Caki2 (cell line): ENCODE results near the gene AK8. TPM values are rescaled to one million over a fixed set of nuclear protein-coding genes. Genes with fewer than 3 reads are reported as not detected.

Experiments used
- DNase-seq: peaks from one replicate; pipeline ENCODE4 v3.0.0-alpha.2; 2015; ENCODE audit warnings: low read depth
- in situ Hi-C: cut with HindIII; loops from 2 replicates; pipeline ENCODE4 v1.10.0; 2016; ENCODE audit warnings: low sequenced_read_pairs, low pct_unique_long_range_greater_than_20kb, mixed read lengths
- total RNA-seq: library from RNA; depleted of rRNA; stranded (reverse); fragments of >200 nt; shearing (Covaris generic); gene quantifications from 2 replicates; pipeline ENCODE4 v1.2.3, GENCODE V29; 2014; ENCODE audit warnings: low replicate concordance

AK8 gene
- total RNA-seq, 1 experiment from 2014 or later: 2.6 TPM

- in situ Hi-C loops: no loop called here
- DNase-seq: no peak
These were observed 133.0 kb downstream of the AK8 start for GRCh38 chr9:132744881-132745755.

GRCh38 chr9:132743931-132744479 lies 134.1 kb downstream of the AK8 start:
- DNase-seq: no peak
- in situ Hi-C loops: no loop called here

GRCh38 chr9:132742821-132743311 lies 135.2 kb downstream of the AK8 start:
- in situ Hi-C loops: no loop called here
- DNase-seq: no peak

- no peak for DNase-seq
- in situ Hi-C loops: no loop called here
These were observed 137.4 kb downstream of the AK8 start for GRCh38 chr9:132740526-132741309.

- in situ Hi-C loops: no loop called here
- no peak for DNase-seq
These were observed 138.3 kb downstream of the AK8 start for GRCh38 chr9:132739710-132740310.

GRCh38 chr9:132733260-132733815 lies 144.7 kb downstream of the AK8 start:
- no peak for DNase-seq
- in situ Hi-C loops: no loop called here

- no peak for DNase-seq
- in situ Hi-C loops: no loop called here
These were observed 145.5 kb downstream of the AK8 start for GRCh38 chr9:132732326-132733259.

- DNase-seq: no peak
- in situ Hi-C loops: no loop called here
These were observed 146.9 kb downstream of the AK8 start for GRCh38 chr9:132731230-132731629.

- in situ Hi-C loops: no loop called here
- no peak for DNase-seq
These were observed 147.7 kb downstream of the AK8 start for GRCh38 chr9:132730054-132731033.

- no peak for DNase-seq
- in situ Hi-C loops: no loop called here
These were observed 148.7 kb downstream of the AK8 start for GRCh38 chr9:132729235-132729890.

- in situ Hi-C loops: no loop called here
These were observed 149.6 kb downstream of the AK8 start for GRCh38 chr9:132728497-132728896.

GRCh38 chr9:132728071-132728470 lies 150.0 kb downstream of the AK8 start:
- in situ Hi-C loops: no loop called here
- DNase-seq: no peak

More at GRCh38 chr9:132728497-132728896, 149.6 kb downstream of the AK8 start:
- no peak for DNase-seq

- in situ Hi-C loops: no loop called here
- DNase-seq: no peak
These were observed 151.4 kb downstream of the AK8 start for GRCh38 chr9:132726576-132727130.

- no peak for DNase-seq
- in situ Hi-C loops: no loop called here
These were observed 152.8 kb downstream of the AK8 start for GRCh38 chr9:132725306-132725705.

- no peak for DNase-seq
- in situ Hi-C loops: no loop called here
These were observed 154.3 kb downstream of the AK8 start for GRCh38 chr9:132723809-132724208.
